HG03066 (cell line): ENCODE measurements around the gene ELOVL6.

ENCODE experiments used
- ATAC-seq: cut with Tn5 transposase; IDR thresholded peaks from one replicate; pipeline ENCODE4 v1.9.1; 2021; ENCODE audit warnings: low read depth; ENCODE audit not compliant: unreplicated experiment

The ELOVL6 gene

DNA sequence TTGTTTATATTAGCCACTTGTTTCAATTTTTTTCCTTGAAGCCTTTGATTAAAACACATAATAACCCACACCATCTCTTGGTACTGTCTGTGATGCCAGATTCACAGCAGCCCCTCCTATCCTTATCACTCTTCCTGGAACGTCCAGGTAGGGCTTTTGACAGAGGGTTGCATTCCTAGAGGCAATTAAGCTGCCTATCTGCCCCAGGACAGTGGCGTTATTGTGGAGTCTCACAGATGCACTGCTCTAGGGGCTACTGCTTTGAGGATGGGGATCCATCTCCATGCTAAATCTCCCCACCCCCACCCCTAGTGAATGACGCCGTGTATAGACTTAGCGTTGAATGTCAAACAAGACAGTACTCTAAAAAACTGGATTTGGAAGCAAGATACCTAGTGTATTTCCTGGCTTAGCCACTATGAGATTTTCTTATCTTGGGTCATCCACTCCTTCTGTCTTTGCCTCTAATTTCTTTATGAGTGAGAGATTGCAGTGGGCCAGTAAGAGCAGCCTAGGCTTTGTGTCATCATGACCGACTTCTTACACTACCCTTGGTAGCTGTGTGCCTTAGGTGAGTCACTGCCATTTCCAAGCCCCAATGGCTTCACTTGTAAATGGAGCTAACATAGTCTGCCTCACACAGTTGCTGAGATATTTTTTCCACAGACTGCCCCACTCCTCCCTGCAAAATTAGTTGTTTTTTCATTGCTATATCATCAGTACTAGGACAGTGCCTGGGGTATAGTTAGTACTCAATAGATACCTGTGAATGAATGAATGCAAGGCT, 194.8 kb downstream of the ELOVL6 start:
- no peak for ATAC-seq

DNA sequence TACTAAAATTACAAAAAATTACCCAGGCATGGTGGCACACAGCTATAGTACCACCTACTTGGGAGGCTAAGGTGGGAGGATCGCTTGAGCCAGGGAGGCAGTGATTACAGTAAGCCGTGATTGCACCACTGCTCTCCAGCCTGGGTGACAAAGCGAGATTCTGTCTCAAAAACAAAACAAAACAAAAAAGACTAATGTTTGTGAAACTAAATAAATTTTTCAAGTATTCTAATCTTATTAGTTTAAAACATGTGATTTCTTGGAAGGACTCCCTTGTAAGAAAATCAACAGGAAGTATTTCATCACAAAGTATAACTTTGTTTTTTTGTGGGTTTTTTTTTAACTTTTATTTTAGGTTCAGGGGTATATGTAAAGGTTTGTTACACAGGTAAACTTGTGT, 196.1 kb downstream of the ELOVL6 start:
- ATAC-seq = no peak

DNA sequence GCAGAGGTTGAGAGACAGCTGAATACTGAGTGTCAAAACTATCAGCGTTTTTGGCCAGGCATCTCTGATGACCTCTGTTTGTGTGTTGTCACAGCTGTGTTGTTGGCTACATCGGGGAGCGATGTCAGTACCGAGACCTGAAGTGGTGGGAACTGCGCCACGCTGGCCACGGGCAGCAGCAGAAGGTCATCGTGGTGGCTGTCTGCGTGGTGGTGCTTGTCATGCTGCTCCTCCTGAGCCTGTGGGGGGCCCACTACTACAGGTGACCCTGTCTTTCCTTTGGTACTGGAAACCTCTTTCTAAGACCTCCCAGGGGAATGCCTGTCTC, 198.9 kb downstream of the ELOVL6 start:
- ATAC-seq = no peak

DNA sequence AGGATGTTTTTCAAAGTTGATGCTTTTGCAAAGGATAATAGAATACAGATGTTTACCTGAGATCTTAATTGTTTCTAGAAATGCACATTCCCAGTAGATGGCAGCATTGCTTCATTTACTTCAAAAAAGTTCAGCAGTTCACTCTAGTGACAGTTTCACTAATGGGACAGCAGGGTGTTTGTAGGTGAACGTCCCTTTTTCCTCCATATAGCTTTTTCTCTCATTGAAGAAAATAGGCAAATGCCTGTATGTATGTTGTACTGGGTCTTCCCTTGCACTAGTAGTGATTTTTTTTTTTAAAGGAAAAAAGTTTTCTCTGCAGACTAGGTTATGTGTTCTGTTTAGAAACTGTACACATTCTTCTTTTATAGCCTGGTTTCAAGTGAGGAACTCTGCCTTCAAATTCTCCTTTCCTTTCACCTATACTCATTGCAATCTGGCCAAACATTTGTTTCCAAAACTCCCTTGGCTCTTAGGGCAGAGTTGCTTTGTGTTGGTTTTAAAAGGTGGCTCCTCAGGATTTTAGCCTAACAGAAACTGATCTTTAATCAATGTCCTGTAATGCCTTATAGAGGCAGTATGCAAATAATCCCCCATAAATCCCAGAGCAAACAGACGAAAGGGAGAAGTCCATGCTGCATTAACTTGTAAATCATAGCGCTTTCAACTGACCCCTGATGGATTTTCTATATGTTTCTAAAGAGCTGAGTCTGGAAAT, 199.4 kb downstream of the ELOVL6 start:
- peak; percentile 34 for ATAC-seq

DNA sequence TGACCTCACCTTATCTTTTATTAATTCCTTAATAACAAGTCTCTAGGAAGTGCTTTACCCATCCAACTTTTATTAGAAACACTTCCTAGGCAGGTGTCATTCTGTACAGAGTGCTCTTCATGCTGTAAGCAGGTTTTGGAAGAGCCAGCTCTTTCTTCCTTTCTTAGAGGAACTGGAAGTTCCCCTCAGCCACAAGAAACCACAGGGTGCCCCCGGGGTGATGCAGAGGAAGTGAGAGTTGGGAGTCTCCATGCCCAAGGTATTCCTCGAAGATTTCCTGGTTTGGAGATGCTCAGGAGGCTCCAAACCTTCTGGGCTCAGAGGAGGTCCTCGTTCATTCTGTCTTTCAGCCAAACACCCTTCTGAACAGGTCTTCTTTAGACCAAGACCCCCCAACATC, 201.9 kb downstream of the ELOVL6 start:
- ATAC-seq = no peak
